HG03196 (cell line): ENCODE data around the gene PC.
"Not testable (repeated sequence)": the region's sequence is repeated elsewhere in the genome, so short reads cannot be mapped to it uniquely, and the experiment has no call there.

Experiments used
- ATAC-seq: cut with Tn5 transposase; IDR thresholded peaks from one replicate; pipeline ENCODE4 v1.9.1; 2021; ENCODE audit not compliant: unreplicated experiment

The PC gene

GRCh38 chr11:66958232-66958955 lies at the start of gene PC:
Gene PC, minus strand, starts transcription at chr11:66958383. Its CDS starts 86,224 bp downstream, at chr11:66872159.
- ATAC-seq, result peak; percentile 85

- no peak for ATAC-seq
These were observed 48.9 kb upstream of the PC start for GRCh38 chr11:67007126-67007525.

- ATAC-seq, result no peak
These were observed 48.1 kb upstream of the PC start for GRCh38 chr11:67006029-67006884.

GRCh38 chr11:67005200-67005599 lies 47.0 kb upstream of the PC start:
- not testable (repeated sequence) for ATAC-seq

- no peak for ATAC-seq
These were observed 44.8 kb upstream of the PC start for GRCh38 chr11:67002921-67003411.

GRCh38 chr11:67002297-67002913 lies 44.2 kb upstream of the PC start:
- ATAC-seq, result no peak

GRCh38 chr11:67001332-67001731 lies 43.1 kb upstream of the PC start:
- ATAC-seq, result no peak

GRCh38 chr11:66999555-66999954 lies 41.4 kb upstream of the PC start:
- no peak for ATAC-seq

GRCh38 chr11:66996609-66997273 lies 38.6 kb upstream of the PC start:
- ATAC-seq, result no peak

GRCh38 chr11:66992041-66992440 lies 33.9 kb upstream of the PC start:
- ATAC-seq, result no peak

GRCh38 chr11:66989360-66989759 lies 31.2 kb upstream of the PC start:
- not testable (repeated sequence) for ATAC-seq

GRCh38 chr11:66988741-66989140 lies 30.6 kb upstream of the PC start:
- not testable (repeated sequence) for ATAC-seq

GRCh38 chr11:66987924-66988637 lies 29.9 kb upstream of the PC start:
- ATAC-seq, result no peak

- no peak for ATAC-seq
These were observed 29.0 kb upstream of the PC start for GRCh38 chr11:66987158-66987620.

- ATAC-seq, result no peak
These were observed 28.0 kb upstream of the PC start for GRCh38 chr11:66986178-66986545.

- ATAC-seq, result no peak
These were observed 27.5 kb upstream of the PC start for GRCh38 chr11:66985508-66986177.

- no peak for ATAC-seq
These were observed 25.2 kb upstream of the PC start for GRCh38 chr11:66983275-66983924.

- no peak for ATAC-seq
These were observed 23.9 kb upstream of the PC start for GRCh38 chr11:66981976-66982578.
